ENCODE results near the gene GXYLT1.

GXYLT1 gene

DNA sequence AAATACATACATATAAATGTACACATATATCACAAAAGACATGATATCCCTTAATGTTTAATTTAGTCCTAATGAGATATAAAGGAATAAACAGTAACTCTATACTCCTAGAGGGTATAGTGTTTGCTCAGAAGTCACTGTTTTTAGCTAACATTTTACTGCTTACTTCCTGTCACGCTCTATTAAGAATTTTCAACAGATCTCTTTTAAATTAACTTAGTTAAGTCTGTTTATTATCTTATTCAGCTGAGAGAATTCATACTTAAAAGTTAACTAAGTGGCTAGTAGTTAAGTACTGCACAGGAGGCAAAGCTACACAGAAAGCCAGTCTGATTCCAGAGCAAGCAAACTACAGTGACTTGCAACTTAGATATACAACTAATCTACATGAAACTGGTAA lies 39.9 kb downstream of the GXYLT1 start:
- FAIRE-seq (no peak), DNase-seq (ENCODE audit: insufficient read length, low spot score) (no peak)
- TF ChIP-seq POLR2AphosphoS5 (IDR thresholded peaks at IDR 0.05; ENCODE audit: low read depth, low read length), result no peak
- no peak for TF ChIP-seq POLR2A (IDR thresholded peaks at IDR 0.05; ENCODE audit: low read depth, low read length)
- TF ChIP-seq POU2F2 (IDR thresholded peaks at IDR 0.05; ENCODE audit: low read depth, low read length), result no peak
- no peak for TF ChIP-seq TAF1 (IDR thresholded peaks at IDR 0.05; ENCODE audit: low read depth, low read length)
- TF ChIP-seq PAX5 (IDR thresholded peaks at IDR 0.05; ENCODE audit: insufficient read depth, low read length, severe bottlenecking), result no peak
- no peak for TF ChIP-seq SPI1 (IDR thresholded peaks at IDR 0.05; ENCODE audit: low read depth, low read length)

DNA sequence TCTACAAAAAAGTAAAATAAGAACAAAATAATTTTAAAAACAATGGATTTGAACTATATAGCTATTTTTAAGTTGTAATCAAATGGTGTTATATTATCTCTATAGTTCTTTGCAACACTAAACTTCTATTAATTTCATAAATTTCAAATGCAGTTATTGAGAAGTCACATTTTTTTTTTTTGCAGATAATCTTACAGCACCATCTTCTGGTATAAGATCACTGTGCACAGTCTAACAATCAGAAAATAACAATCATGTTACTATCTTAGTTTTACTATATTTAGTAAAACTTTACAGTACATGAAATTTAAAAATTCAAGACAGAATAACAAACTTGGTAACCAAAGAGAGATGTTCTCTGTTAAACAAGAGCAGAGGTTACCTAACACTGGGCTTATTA lies 40.6 kb downstream of the GXYLT1 start:
- FAIRE-seq (no peak), DNase-seq (ENCODE audit: insufficient read length, low spot score) (no peak)
- TF ChIP-seq POLR2AphosphoS5 (IDR thresholded peaks at IDR 0.05; ENCODE audit: low read depth, low read length) (no peak), TAF1 (IDR thresholded peaks at IDR 0.05; ENCODE audit: low read depth, low read length) (no peak), SPI1 (IDR thresholded peaks at IDR 0.05; ENCODE audit: low read depth, low read length) (no peak), PAX5 (IDR thresholded peaks at IDR 0.05; ENCODE audit: insufficient read depth, low read length, severe bottlenecking) (no peak), POLR2A (IDR thresholded peaks at IDR 0.05; ENCODE audit: low read depth, low read length) (no peak), POU2F2 (IDR thresholded peaks at IDR 0.05; ENCODE audit: low read depth, low read length) (no peak)

DNA sequence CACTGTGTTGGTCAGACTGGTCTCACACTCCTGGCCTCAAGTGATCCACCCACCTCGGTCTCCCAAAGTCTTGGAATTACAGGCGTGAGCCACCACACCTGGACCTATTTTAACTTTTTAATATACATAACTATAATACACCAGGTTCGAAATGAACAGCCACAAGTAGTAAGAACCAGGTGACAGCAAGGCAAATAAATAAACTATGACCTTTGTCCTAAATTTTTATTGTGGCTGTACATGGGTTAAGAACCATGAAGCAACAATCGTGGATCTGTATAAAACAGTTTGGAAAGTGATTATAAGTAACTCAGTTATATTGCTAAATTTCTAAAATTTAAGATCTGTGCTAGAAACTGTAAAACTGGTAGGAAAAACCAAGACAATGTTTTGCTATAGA lies 41.5 kb downstream of the GXYLT1 start:
- TF ChIP-seq PAX5 (IDR thresholded peaks at IDR 0.05; ENCODE audit: insufficient read depth, low read length, severe bottlenecking) (no peak), POLR2A (IDR thresholded peaks at IDR 0.05; ENCODE audit: low read depth, low read length) (no peak), POU2F2 (IDR thresholded peaks at IDR 0.05; ENCODE audit: low read depth, low read length) (no peak), TAF1 (IDR thresholded peaks at IDR 0.05; ENCODE audit: low read depth, low read length) (no peak), POLR2AphosphoS5 (IDR thresholded peaks at IDR 0.05; ENCODE audit: low read depth, low read length) (no peak), SPI1 (IDR thresholded peaks at IDR 0.05; ENCODE audit: low read depth, low read length) (no peak)
- DNase-seq (ENCODE audit: insufficient read length, low spot score) (no peak), FAIRE-seq (no peak)

DNA sequence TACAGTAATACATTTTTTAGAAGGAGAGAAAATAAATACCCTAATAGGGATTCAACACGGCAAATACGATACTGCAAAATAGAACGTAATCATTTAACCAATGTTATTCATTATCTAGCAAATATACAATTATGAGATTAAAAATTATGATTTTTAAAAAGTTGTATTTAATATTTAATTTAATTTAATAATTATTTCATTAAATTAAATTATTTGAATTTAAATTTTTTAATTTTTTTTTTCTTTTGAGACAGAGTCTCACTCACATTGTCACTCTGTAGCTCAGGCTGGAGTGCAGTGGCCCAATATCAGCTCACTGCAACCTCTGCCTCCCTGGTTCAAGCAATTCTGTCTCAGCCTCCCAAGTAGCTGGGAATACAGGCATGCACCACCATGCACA lies 42.0 kb downstream of the GXYLT1 start:
- DNase-seq (ENCODE audit: insufficient read length, low spot score) (no peak), FAIRE-seq (no peak)
- TF ChIP-seq TAF1 (IDR thresholded peaks at IDR 0.05; ENCODE audit: low read depth, low read length) (no peak), SPI1 (IDR thresholded peaks at IDR 0.05; ENCODE audit: low read depth, low read length) (no peak), POLR2AphosphoS5 (IDR thresholded peaks at IDR 0.05; ENCODE audit: low read depth, low read length) (no peak), POU2F2 (IDR thresholded peaks at IDR 0.05; ENCODE audit: low read depth, low read length) (no peak), POLR2A (IDR thresholded peaks at IDR 0.05; ENCODE audit: low read depth, low read length) (no peak), PAX5 (IDR thresholded peaks at IDR 0.05; ENCODE audit: insufficient read depth, low read length, severe bottlenecking) (no peak)

DNA sequence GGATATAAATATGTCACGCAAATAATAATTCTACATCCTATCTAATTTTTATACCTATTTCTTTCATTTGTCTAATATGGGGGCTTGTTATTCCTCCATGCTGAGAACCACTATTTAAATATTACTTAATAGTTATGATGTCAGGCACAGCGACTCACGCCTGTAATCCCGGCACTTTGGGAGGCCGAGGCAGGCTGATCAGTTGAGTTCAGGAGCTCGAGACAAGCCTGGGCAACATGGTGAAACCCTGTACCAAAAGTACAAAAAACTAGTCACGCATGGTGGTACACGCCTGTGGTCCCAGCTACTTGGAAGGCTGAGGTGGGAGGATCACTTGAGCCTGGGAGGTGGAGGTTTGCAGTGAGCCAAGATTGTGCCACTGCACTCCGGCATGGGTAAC lies 45.2 kb downstream of the GXYLT1 start:
- TF ChIP-seq TAF1 (IDR thresholded peaks at IDR 0.05; ENCODE audit: low read depth, low read length) (no peak), POLR2AphosphoS5 (IDR thresholded peaks at IDR 0.05; ENCODE audit: low read depth, low read length) (no peak), POU2F2 (IDR thresholded peaks at IDR 0.05; ENCODE audit: low read depth, low read length) (no peak), PAX5 (IDR thresholded peaks at IDR 0.05; ENCODE audit: insufficient read depth, low read length, severe bottlenecking) (no peak), POLR2A (IDR thresholded peaks at IDR 0.05; ENCODE audit: low read depth, low read length) (no peak), SPI1 (IDR thresholded peaks at IDR 0.05; ENCODE audit: low read depth, low read length) (no peak)
- no peak for DNase-seq (ENCODE audit: insufficient read length, low spot score)
- no peak for FAIRE-seq

DNA sequence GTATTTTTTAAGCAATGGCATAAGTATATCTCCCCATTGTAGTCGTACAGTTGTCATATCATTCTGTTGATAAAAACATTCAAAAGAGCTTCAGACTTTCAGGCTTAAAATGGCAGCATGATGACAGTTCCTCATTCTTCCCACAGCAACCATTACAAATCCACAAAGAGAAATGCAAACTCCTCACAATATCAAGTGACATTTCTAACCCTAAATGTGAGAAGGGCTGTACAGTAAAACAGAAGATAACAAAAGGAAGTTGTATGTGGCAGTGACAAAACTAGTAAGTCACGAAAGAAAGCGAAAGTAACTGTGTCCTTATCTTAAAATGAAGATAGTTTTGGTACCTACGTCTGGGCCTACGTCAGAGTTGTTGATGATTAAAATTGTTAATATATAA lies 46.7 kb downstream of the GXYLT1 start:
- no peak for DNase-seq (ENCODE audit: insufficient read length, low spot score)
- no peak for TF ChIP-seq TAF1 (IDR thresholded peaks at IDR 0.05; ENCODE audit: low read depth, low read length)
- no peak for TF ChIP-seq POLR2A (IDR thresholded peaks at IDR 0.05; ENCODE audit: low read depth, low read length)
- no peak for TF ChIP-seq POU2F2 (IDR thresholded peaks at IDR 0.05; ENCODE audit: low read depth, low read length)
- peak; percentile 80 for TF ChIP-seq SPI1 (IDR thresholded peaks at IDR 0.05; ENCODE audit: low read depth, low read length)
- TF ChIP-seq PAX5 (IDR thresholded peaks at IDR 0.05; ENCODE audit: insufficient read depth, low read length, severe bottlenecking), result no peak
- no peak for TF ChIP-seq POLR2AphosphoS5 (IDR thresholded peaks at IDR 0.05; ENCODE audit: low read depth, low read length)
- FAIRE-seq, result peak; percentile 65

DNA sequence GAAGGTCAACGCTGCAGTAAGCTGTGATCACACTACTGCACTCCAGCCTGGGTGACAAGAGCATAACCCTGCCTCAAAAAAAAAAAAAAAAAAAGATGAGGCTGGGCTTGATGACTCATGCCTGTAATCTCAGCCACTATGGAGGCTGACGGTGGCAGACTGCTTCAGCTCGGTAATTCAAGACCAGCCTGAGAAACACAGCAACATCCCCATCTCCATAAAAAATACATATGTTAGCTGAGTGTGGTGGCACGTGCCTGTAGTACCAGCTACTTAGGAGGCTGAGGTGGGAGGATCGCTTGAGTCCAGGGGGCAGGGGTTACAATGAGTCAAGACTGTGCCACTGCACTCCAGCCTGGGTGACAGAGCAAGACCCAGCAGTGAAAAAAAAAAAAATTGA lies 50.4 kb downstream of the GXYLT1 start:
- TF ChIP-seq TAF1 (IDR thresholded peaks at IDR 0.05; ENCODE audit: low read depth, low read length) (no peak), POLR2AphosphoS5 (IDR thresholded peaks at IDR 0.05; ENCODE audit: low read depth, low read length) (no peak), POLR2A (IDR thresholded peaks at IDR 0.05; ENCODE audit: low read depth, low read length) (no peak), PAX5 (IDR thresholded peaks at IDR 0.05; ENCODE audit: insufficient read depth, low read length, severe bottlenecking) (no peak), POU2F2 (IDR thresholded peaks at IDR 0.05; ENCODE audit: low read depth, low read length) (no peak), SPI1 (IDR thresholded peaks at IDR 0.05; ENCODE audit: low read depth, low read length) (no peak)
- FAIRE-seq (no peak), DNase-seq (ENCODE audit: insufficient read length, low spot score) (no peak)

DNA sequence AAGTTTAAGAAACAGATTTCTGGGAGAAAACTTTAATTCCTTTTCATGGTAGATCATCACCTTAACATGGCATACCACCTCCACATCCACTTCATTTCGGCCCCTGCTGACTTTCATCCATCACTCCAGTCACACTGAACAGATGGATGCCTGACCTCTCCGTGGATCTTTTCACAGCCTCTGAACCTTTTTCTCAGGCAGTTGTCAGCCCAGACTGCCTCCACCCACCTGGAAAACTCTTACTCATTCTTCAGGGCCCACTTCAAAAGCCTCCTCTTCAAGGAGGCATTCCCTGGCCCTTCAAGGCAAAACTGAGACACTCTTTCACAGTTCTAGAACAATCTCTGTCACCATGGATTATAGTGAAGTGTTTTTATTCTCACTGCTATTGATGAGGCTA lies 52.9 kb downstream of the GXYLT1 start:
- FAIRE-seq (no peak), DNase-seq (ENCODE audit: insufficient read length, low spot score) (no peak)
- TF ChIP-seq TAF1 (IDR thresholded peaks at IDR 0.05; ENCODE audit: low read depth, low read length) (no peak), POLR2AphosphoS5 (IDR thresholded peaks at IDR 0.05; ENCODE audit: low read depth, low read length) (no peak), POU2F2 (IDR thresholded peaks at IDR 0.05; ENCODE audit: low read depth, low read length) (no peak), SPI1 (IDR thresholded peaks at IDR 0.05; ENCODE audit: low read depth, low read length) (no peak), POLR2A (IDR thresholded peaks at IDR 0.05; ENCODE audit: low read depth, low read length) (no peak), PAX5 (IDR thresholded peaks at IDR 0.05; ENCODE audit: insufficient read depth, low read length, severe bottlenecking) (no peak)

DNA sequence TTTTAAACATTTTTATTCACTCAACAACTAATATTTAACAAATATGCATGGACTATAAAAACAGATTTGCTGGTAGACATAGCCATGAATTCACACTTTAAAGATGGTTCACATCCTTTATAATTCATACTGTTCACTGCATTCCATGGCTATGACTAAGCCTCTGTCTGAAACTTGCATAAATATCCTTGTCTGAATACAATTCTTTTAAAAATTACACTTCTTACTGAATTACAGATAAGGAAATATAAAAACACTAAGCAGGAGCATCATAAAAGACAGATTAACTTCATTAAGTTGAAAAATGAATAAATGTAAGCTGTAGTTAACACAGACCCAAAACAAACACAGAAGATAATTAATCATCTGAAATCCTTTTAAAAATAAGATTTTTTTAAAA lies 53.8 kb downstream of the GXYLT1 start:
- DNase-seq (ENCODE audit: insufficient read length, low spot score) (no peak), FAIRE-seq (no peak)
- TF ChIP-seq POLR2AphosphoS5 (IDR thresholded peaks at IDR 0.05; ENCODE audit: low read depth, low read length) (no peak), SPI1 (IDR thresholded peaks at IDR 0.05; ENCODE audit: low read depth, low read length) (no peak), POU2F2 (IDR thresholded peaks at IDR 0.05; ENCODE audit: low read depth, low read length) (no peak), PAX5 (IDR thresholded peaks at IDR 0.05; ENCODE audit: insufficient read depth, low read length, severe bottlenecking) (no peak), POLR2A (IDR thresholded peaks at IDR 0.05; ENCODE audit: low read depth, low read length) (no peak), TAF1 (IDR thresholded peaks at IDR 0.05; ENCODE audit: low read depth, low read length) (no peak)

DNA sequence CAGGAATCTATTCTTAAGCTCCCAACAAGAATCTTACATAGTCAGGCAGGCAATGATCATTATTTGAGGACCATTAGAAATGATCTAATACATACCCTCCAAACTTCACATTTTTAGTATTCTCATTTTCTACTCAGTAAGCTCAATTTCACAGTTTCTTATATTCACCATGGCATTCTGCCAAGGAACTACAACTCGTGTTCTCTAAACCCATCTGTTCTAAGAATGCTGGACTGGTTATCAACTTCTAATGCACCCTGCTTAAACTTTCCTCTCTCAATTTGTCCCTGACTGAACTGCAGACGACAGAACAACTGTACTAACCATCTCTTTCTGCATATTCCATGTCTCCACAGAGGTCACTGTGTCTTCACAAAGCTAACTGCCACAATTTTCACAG lies 58.6 kb downstream of the GXYLT1 start:
- FAIRE-seq (peak; percentile 13), DNase-seq (ENCODE audit: insufficient read length, low spot score) (no peak)

More for the DNA sequence above, 58.6 kb downstream of the GXYLT1 start:
- TF ChIP-seq POU2F2 (IDR thresholded peaks at IDR 0.05; ENCODE audit: low read depth, low read length), result no peak
- no peak for TF ChIP-seq POLR2AphosphoS5 (IDR thresholded peaks at IDR 0.05; ENCODE audit: low read depth, low read length)
- no peak for TF ChIP-seq TAF1 (IDR thresholded peaks at IDR 0.05; ENCODE audit: low read depth, low read length)
- no peak for TF ChIP-seq SPI1 (IDR thresholded peaks at IDR 0.05; ENCODE audit: low read depth, low read length)
- TF ChIP-seq PAX5 (IDR thresholded peaks at IDR 0.05; ENCODE audit: insufficient read depth, low read length, severe bottlenecking), result no peak
- TF ChIP-seq POLR2A (IDR thresholded peaks at IDR 0.05; ENCODE audit: low read depth, low read length), result no peak
